GM19395 (cell line): ENCODE measurements around the gene DOHH.
"Not testable (repeated sequence)": the region's sequence is repeated elsewhere in the genome, so short reads cannot be mapped to it uniquely, and the experiment has no call there.

Experiments used
- ATAC-seq: cut with Tn5 transposase; IDR thresholded peaks from one replicate; pipeline ENCODE4 v1.9.1; 2021; ENCODE audit warnings: mild to moderate bottlenecking, moderate library complexity; ENCODE audit not compliant: unreplicated experiment

Gene DOHH

GRCh38 chr19:3534375-3535234 is 34.1 kb upstream of the DOHH start:
- ATAC-seq = no peak

- no peak for ATAC-seq
Measured at GRCh38 chr19:3533563-3534216, 33.2 kb upstream of the DOHH start.

DNA sequence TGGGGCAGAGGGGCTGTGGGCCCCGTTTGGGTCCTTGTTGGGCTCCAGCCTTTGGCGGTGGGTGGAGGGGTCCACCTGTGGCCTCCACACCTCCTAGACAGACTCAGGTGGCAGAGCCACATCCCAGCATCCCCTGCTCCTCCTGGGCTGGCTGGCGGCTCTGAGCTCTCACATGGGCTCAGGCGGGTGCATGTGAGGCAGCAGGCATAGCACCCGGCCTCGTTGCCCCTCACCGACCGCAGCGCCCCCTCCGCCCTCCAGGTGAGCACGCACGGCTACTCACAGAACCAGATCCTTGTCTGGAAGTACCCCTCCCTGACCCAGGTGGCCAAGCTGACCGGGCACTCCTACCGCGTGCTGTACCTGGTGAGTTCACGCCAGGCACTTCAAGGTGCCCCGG is 32.6 kb upstream of the DOHH start:
- ATAC-seq = no peak

DNA sequence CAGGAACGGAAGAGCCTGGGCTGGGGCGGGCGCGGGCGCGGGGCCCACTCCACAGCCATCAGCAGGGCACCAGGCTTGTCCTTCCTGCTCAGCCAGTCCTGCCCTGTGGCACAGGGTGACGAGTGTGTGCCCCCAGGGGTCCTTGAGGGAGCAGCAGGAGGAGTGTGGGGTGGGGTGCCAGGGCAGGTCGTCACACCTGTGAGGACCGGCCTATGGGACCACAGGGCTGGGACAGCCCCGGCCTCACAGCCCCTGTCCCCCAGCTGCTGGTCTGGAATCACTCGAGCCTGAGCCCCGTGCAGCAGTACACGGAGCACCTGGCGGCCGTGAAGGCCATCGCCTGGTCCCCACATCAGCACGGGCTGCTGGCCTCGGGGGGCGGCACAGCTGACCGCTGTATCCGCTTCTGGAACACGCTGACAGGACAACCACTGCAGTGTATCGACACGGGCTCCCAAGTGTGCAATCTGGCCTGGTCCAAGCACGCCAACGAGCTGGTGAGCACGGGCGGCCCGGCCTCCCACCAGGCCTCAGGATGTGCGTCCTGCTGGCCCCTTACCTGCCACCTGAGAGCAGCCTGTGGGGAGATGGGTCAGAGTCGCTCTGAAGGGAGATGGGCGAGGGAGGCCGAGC is 31.8 kb upstream of the DOHH start:
- no peak for ATAC-seq

GRCh38 chr19:3531716-3532115 is 31.2 kb upstream of the DOHH start:
- ATAC-seq = no peak

DNA sequence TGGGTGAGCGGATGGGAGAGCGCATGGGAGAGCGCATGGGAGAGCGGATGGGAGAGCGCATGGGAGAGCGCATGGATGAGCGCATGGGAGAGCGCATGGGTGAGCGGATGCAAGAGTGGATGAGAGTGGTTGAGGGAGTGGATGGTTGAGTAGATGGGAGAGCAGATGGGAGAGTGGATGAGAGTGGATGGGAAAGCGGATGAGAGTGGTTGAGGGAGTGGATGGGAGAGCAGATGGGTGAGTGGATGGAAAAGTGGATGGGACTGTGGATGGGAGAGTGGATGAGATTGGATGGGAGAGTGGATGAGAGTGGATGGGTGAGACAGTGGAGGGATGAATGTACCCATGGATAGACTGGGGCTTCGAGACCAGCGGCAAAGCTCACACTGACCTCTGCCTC is 29.9 kb upstream of the DOHH start:
- ATAC-seq = no peak

DNA sequence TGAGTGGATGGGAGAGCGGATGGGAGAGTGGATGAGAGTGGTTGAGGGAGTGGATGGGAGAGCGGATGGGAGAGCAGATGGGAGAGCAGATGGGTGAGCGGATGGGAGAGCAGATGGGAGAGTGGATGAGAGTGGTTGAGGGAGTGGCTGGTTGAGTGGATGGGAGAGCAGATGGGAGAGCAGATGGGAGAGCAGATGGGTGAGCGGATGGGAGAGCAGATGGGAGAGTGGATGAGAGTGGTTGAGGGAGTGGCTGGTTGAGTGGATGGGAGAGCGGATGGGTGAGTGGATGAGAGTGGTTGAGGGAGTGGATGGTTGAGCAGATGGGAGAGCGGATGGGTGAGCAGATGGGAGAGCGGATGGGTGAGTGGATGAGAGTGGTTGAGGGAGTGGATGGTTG is 28.8 kb upstream of the DOHH start:
- not testable (repeated sequence) for ATAC-seq

DNA sequence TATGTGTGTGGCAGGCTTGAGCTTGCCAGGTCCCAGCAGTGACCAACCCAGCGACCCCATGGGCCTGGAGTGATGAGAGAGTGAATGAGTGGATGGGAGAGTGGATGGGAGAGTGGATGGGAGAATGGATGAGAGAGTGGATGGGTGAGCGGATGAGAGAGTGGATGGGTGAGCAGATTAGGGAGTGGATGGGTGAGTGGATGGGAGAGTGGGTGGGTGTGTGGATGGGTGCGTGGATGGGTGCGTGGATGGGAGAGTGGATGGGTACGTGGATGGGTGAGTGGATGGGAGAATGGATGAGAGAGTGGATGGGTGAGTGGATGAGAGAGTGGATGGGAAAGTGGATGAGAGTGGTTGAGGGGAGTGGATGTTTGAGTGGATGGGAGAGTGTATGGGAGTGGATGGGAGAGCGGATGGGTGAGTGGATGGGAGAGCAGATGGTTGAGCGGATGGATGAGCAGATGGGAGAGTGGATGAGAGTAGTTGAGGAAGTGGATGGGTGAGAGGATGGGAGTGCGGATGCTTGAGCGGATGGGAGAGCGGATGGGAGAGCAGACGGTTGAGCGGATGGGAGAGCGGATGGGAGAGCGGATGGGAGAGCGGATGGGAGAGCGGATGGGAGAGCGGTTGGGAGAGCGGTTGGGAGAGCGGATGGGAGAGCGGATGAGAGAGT is 28.2 kb upstream of the DOHH start:
- ATAC-seq = no peak

DNA sequence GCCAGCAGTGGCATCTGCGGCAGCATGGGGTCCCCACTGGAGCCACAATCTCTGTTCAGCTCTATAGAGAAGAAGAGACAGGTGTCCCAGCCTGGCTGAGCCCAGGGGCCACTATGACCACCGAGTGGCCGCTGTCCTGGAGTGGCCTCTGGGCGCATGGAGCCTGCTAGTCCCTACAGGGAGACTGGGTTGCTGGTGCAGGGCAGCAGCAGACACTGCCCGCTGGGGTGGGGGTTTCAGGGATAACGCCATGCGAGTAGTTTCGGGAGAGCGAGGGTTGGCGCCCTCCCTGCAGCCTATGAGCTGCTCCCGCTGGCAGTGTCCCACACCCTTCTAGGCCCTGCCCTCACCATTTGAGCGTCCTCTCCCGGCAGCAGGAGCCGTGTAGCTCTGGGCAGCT is 27.6 kb upstream of the DOHH start:
- no peak for ATAC-seq

DNA sequence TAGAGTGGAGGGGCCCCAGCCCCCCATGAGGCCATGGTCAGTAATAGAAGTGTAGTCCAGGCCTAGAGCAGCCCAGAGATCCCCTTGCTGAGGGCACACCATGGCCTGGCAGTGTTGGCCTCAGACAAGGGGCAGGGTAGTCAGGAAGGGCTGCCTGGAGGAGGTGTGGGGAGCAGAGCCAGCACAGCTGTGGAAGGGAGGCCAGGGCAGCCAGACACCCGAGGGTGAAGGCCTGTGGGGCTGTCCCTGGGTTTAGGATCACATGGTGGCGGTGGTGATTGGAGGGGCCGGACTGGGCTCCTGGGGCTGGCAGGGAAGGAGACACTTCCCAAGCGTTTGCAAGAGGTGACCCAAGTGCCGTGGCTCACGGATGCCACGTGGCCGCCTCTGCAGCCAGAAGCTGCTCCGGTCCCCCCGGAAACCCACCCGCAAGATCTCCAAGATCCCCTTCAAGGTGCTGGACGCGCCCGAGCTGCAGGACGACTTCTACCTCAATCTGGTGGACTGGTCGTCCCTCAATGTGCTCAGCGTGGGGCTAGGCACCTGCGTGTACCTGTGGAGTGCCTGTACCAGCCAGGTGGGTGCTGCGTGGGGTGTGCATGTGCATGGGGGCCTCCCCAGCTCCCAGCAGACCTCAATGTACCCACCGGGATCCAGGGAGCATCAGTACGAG is 26.9 kb upstream of the DOHH start:
- ATAC-seq = no peak

GRCh38 chr19:3526507-3527237 is 26.2 kb upstream of the DOHH start:
- ATAC-seq = no peak

GRCh38 chr19:3524904-3525451 is 24.5 kb upstream of the DOHH start:
- no peak for ATAC-seq

DNA sequence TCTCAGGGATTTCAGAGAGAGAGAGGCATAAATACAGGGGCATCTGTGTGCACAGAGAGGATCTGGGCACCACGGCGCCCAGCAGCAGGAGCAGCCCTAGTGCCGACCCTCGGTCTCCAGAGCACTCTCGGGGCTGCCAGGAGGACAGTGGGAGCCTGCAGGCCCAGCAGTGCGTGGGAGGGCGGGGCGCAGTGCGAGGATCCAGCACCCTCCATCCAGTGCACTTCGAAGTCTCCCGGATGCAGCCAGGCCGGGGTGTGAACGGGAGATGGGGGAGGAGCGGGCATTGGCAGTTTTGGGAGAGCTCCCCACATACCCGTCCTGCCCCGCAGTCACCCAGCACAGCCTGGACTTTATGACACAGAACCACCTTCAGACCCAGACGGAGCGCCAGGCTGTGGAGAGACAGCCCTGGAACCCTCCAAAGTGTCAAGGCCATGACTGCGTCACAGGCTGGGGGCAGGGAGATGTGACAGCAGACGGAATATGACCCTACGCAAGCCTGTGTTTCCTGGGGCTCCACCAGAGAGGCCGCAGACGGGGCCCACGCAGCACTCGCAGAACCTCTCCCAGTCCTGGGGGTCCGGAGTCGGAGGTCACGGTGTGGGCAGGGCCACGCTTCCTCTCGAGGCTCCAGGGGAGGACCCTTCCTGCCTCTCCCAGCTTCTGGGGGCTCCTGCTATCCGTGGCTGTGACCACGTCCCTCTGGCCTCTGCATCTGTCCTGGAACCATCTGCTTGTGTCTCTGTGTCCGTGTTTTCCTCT is 23.8 kb upstream of the DOHH start:
- no peak for ATAC-seq

DNA sequence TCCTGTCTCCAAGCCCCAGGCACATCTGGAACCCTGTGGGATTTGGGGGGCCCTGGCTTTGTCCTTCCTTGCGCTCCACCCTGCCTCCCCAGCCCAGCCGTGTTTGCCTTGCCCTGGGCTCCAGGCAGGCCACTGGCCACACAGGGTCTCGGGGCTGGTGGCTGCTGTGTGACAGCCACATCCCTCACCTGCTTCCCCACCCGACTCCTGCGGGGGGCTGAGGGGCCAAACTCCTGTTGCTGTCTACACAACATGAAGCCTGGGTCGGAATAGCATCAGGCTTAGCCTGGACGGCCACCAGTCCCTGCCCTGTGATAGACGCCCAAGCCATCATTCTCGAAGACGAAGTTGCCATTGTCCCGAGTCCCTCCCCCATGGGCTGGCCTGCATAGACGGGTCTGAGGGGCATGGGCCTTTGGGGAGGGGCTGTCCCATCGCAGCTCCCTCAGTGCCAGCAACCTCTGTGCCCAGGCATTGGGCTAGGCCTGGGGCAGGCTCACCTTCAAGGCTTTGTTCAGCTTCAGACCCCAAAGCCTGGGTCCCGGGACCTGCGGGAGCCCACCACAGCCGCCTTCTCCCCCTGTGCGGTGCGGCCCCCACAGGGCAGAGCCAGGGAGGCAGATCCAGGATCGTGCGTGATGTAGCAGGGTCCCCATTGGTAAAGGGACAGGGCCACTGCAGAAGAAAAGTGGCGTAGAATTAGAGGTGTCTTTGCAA is 23.0 kb upstream of the DOHH start:
- ATAC-seq = no peak

- ATAC-seq = no peak
Measured at GRCh38 chr19:3522421-3523360, 22.2 kb upstream of the DOHH start.

DNA sequence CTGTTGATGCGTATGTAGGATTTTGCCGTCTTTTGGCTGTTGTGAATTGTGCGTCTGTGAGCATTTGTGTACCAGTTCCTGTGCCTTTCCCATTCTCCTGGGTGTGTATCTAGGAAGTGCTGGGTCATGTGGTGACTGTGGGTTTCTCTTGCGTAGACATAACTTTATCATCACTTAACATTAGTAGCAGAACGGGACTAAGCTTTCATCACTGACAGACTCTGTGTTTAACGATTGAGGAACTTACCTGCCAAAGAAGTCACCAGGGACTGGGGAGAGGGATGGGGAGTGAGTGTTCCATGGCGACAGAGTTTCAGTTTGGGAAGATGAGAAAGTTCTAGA is 20.6 kb upstream of the DOHH start:
- ATAC-seq = no peak
